CD4-positive, alpha-beta T cell treated with Interleukin-21 for 1 hour (primary cell): ENCODE data around the gene PRM2.

Experiments
- DNase-seq: peaks from one replicate; pipeline ENCODE4 v3.0.0-alpha.2; 2020

PRM2 gene

DNA sequence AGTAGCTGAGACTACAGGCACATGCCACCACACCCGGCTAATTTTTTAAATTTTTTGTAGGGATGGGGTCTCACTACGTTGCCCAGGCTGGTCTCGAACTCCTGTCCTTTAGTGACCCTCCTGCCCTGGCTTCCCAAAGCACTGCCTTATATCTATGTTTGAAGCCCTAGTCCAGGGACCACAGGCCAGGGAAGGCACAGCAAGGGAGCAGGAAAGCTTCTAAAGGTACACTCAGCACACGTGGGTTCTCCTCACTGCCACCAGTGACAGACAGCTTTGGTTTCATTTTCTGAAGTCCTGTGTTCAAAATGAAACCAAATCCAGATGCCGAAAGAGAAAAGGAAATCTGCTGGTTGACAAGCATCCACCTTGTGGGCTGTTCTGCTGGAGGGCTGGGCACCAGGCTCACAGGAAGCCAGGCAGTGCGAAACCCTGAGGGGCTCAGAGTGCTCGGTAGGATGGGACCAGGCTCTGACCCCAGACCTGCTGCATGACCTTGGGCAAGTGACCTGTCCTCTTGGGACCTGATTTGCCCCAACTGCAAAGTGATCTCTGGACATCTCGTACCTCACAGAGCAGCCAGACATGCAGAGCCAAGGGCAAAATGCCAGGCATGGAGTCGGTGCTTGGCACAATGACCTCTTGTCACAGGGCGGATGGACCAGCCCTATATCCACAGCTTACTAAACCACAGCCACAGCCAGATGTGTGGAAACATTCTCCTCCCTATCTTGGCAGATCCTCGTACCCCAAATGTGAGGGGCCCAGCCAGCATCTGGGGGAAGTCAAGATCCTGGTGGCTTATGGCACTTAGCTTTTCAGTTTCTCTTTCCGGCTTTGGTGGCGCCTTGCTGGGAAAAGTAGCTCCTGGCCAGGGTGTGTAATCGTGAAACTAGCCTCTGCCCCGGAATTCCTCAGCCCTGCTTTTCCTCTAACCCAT is 17.5 kb downstream of the PRM2 start:
- DNase-seq, result peak; percentile 71

GRCh38 chr16:11257131-11257938 is 18.9 kb downstream of the PRM2 start:
- peak; percentile 76 for DNase-seq

DNA sequence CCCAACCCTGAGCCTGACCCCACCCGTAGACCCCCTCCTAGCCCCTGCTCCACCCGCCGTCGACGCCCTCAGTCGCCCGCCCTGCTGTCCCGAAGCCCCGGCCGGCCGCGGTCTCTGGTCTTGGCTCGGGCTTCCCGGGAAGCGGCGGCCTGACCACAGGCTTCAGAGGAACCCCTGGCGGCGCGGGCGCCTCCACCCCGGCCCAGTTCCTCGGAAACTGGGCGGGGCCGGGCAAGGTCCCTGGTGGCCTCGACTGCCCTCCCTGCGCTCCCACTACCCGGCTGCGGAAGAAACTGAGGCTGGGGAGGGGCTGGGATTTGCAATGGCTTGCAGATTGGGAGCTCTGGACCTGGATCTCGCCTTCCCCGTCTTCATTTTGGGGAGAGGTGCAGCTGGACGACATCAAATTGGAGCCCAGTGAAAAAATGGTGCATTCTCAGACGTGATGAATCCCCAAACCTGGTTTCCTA is 19.6 kb downstream of the PRM2 start:
- DNase-seq, result no peak

DNA sequence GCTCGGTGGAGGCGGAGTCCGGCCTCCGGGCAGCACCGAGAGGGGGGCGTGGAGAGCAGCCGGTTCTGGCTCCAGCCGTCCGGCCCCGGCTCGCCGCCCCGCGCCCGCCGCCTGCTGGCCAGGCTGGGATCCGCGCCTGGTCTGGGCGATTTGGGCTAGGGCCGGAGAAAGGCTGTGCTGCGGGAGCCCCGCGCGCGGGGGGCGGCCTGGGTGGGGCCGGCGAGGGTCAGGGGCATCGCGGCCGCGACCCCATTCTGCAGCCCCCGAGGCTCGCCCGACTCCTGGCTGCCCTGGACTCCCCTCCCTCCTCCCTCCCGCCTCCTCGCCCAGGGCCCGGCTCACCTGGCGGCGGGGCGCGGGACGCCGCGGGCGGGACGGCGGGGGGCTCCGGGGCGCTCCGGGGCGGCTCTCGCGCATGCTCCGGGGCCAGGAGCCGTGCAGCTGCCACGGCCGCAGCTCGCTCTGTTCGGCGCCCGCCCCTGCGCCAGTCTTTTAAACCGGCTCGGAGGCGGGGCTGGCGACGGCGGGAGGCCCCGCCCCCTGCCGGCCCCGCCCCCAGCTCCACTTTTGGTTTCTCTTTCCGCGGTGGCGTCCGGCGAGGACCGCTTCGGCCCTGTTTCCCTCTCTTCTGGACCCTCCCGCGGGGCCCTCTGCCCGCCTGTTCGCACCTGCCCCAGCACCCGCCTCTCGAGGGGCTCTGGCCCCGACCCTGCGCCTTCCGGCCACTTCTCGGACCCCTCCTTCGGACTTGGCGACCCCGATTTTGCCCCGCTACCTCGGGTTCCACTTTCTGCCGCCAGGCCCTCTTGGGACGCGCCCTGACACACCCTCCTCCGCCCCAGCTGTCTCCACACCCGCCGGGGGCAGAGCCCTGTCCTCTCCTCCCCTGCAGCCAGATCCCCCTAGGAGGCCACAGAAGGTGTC is 20.3 kb downstream of the PRM2 start, which contains the start of gene SOCS1:
TSS of gene SOCS1 (minus strand) at position 468 of the 924 bp plus-strand sequence. CDS start 726 bp downstream, outside the sequence.
- DNase-seq, result peak; percentile 90

GRCh38 chr16:11254913-11255736 is 21.2 kb downstream of the PRM2 start:
- DNase-seq, result peak; percentile 69

DNA sequence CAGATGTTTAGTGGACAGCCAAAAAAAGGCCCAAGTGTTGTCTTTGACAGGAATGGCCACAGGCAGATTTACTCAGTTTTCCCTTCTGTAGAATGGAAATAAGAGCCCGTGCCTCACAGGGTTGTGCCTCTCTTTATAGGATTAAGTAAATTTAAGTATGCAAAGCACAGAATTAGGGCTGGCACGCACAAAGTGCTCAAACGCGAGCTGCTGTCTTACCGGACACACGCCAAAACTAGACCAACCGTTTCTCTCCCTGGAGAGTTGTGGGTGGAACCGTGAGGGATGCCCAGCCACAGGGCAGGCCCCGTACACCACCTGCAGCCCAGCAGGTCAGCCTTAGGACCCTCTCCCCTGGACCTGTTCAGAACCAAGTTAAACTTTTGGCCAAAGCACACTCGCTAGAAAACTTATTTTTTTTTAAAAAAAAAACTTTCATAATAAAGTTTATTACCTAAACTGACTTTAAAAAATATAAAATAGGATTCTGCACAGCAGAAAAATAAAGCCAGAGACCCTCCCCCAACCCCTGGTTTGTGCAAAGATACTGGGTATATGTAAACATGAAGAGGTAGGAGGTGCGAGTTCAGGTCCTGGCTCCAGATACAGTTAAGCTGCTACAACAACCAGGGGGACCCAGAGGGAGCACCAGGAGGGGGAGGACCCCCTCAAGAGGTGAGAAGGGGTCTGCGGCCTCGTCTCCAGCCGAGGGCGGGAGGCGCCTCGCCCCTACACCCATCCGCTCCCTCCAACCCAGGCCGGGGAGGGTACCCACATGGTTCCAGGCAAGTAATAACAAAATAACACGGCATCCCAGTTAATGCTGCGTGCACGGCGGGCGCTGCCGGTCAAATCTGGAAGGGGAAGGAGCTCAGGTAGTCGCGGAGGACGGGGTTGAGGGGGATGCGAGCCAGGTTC is 22.0 kb downstream of the PRM2 start:
- DNase-seq, result peak; percentile 26

- DNase-seq, result peak; percentile 74
These were observed 23.0 kb downstream of the PRM2 start for GRCh38 chr16:11253009-11253994.

- DNase-seq, result peak; percentile 22
These were observed 23.8 kb downstream of the PRM2 start for GRCh38 chr16:11252482-11252931.

- peak; percentile 86 for DNase-seq
These were observed 24.5 kb downstream of the PRM2 start for GRCh38 chr16:11251525-11252481.

- peak; percentile 11 for DNase-seq
These were observed 25.3 kb downstream of the PRM2 start for GRCh38 chr16:11250786-11251524.

DNA sequence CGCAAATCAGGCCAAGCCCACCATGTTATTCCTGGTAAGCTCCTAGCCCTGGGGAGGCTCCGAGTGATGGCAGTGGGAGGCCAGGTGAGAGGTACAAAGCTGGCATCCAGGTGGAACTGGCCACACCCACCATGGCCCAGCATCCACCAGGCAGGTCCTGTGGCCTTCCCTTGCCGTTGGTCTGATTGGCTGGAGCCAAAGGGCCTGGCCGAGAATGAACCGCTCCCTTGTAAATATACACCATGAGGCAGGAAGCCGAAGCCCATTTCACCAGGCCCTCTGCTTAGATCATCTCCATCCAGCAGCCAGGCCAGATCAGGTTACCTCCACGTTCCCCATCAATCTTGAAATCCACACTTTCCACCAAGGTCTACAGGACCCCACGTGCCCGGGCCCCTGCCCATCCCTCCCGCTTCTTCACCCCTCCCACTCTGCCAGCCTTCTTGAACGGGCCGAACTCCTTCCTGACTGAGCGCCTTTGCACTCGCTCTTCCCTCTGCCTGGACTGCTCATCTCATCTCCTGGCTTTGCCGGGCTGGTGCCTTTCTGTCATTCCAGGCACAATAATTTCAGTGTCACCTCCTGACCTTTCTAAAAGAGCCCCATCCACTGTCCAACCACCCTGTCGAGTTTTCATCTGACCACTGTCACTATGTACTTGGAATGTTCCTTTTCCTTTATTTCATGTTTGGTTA is 26.0 kb downstream of the PRM2 start:
- peak; percentile 17 for DNase-seq

DNA sequence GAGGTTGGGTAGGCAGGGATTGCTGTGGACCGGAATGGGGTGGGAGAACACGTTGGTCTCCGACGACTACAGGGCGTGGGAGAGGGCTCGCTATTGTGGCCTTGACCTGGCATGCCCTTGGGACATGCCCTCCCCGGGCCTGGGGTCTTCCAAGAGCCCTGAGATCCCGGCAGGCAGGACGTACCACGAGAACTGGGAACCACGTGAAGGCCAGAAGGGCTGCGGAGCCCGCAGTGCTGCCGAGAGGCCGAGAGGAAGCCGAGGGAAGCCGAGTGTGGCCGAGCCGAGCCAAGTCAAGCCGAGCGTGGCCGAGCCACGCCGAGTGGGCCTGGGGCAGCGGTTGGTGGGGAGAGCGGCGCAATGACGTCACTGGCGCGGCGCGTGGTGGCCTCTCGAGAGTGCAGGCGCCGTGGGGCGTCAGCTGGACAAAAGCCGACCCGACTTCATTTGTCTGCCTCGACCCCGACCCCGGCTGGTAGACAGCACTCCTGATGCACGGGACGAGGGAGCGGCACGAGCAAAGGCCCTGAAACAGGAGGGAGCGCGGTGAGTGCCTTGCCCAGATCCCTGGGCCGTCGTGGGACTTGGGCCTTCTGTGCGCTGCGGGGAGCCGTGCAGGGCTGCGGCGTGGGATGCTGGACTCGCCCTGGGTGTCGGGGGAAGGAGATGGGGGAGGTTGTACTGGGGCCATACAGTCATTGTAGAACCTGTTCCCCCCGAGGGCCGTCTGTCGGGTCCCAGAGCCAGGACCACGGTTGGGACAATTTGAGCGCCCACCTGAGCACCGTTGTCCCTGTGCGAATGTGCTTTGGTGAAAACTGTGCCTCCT is 26.8 kb downstream of the PRM2 start:
- DNase-seq, result no peak

DNA sequence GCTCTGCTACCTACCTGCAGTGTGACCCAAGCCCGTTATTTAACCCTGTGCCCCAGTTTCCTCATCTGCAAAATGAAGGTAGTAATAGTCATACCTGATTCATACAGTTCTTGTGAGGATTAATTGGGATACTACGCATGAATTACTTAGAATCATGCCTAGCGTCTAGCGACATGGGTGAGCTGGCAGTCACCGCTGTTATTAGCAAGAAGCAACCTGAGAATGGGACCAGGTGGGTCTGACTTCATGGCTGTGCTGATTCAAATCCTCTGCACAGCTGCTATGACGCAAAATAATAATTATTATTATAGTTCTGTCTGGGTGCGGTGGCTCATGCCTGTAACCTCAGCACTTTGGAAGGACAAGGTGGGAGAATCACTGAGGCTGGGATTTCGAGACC is 28.1 kb downstream of the PRM2 start:
- DNase-seq, result no peak

- DNase-seq, result no peak
These were observed 30.3 kb downstream of the PRM2 start for GRCh38 chr16:11245988-11246387.

GRCh38 chr16:11245222-11245737 is 31.0 kb downstream of the PRM2 start:
- no peak for DNase-seq
